IMR-90 (cell line): Measurements from ENCODE around the gene WDR11. TPM values are rescaled to one million over a fixed set of nuclear protein-coding genes. Genes with fewer than 3 reads are reported as not detected.

Source experiments
- ATAC-seq: fragments of 200-7000 bp; cut with Tn5 transposase; 2 replicates; pipeline ENCODE4 v1.9.1; 2020; ENCODE audit warnings: low read depth, mild to moderate bottlenecking, moderate library complexity
- BruUV-seq: library from RNA; stranded (reverse); fragments of 400-500 nt; replicated peaks from 2 replicates; lab custom pipeline; 2021; lab: Mats Ljungman, UMichigan
- CTCF ChIA-PET: fragments of 300-600 bp; formaldehyde crosslinking; extraction: SDS; loops from one replicate; lab custom pipeline; 2021; ENCODE audit warnings: antibody characterized with exemption; lab: Yijun Ruan, JAX
- POLR2A ChIA-PET: fragments of 300-600 bp; sonication (Branson Sonifier 250); formaldehyde crosslinking; loops from one replicate; lab custom pipeline; 2022; ENCODE audit warnings: antibody characterized with exemption; ENCODE audit not compliant: unreplicated experiment; lab: Charles Lee
- DNase-seq: peaks from one replicate; pipeline ENCODE4 v3.0.0; 2013
- H2AFZ ChIP-seq: replicated peaks from 2 replicates; pipeline ENCODE3; 2013; ENCODE audit warnings: low read length, mild to moderate bottlenecking; ENCODE audit not compliant: poor library complexity
- H2AK5ac ChIP-seq: 2 replicates; pipeline ENCODE4 v1.6.1; 2013; ENCODE audit warnings: low read depth, low read length, inconsistent platforms
- H2AK9ac ChIP-seq: replicated peaks from 2 replicates; pipeline ENCODE3; 2013; ENCODE audit warnings: mild to moderate bottlenecking, low read depth, low read length, moderate library complexity; ENCODE audit not compliant: poor library complexity
- H2BK120ac ChIP-seq: 2 replicates; pipeline ENCODE4 v1.6.1; 2013; ENCODE audit warnings: low read depth, low read length, inconsistent platforms
- H2BK15ac ChIP-seq: 3 replicates; pipeline ENCODE4 v1.6.1; 2013; ENCODE audit warnings: low read depth, low read length, inconsistent platforms
- H2BK20ac ChIP-seq: 2 replicates; pipeline ENCODE4 v1.6.1; 2013; ENCODE audit warnings: low read depth, mild to moderate bottlenecking, inconsistent platforms, low read length, moderate library complexity
- H2BK5ac ChIP-seq: 2 replicates; pipeline ENCODE4 v1.6.1; 2013; ENCODE audit warnings: mild to moderate bottlenecking, low read depth, low read length, inconsistent platforms; ENCODE audit not compliant: poor library complexity, severe bottlenecking
- H3K14ac ChIP-seq: replicated peaks from 2 replicates; pipeline ENCODE4 v1.6.1; 2013; ENCODE audit warnings: low read depth, low read length, inconsistent platforms
- H3K18ac ChIP-seq: 2 replicates; pipeline ENCODE4 v1.6.1; 2013; ENCODE audit warnings: low read depth, low read length, control low read depth
- H3K23ac ChIP-seq: 2 replicates; pipeline ENCODE4 v1.6.1; 2013; ENCODE audit warnings: low read depth, low read length, inconsistent platforms
- H3K27ac ChIP-seq: 2 replicates; pipeline ENCODE4 v1.5.1; 2013; ENCODE audit warnings: mild to moderate bottlenecking, control low read depth, low read length; ENCODE audit not compliant: insufficient read depth
- H3K27me3 ChIP-seq: 2 replicates; pipeline ENCODE4 v1.6.1; 2013; ENCODE audit warnings: low read length; ENCODE audit not compliant: control insufficient read depth, insufficient read depth
- H3K36me3 ChIP-seq: 2 replicates; pipeline ENCODE4 v1.6.1; 2013; ENCODE audit warnings: low read length, mixed read lengths; ENCODE audit not compliant: control insufficient read depth, insufficient read depth
- H3K4ac ChIP-seq: 2 replicates; pipeline ENCODE4 v1.6.1; 2013; ENCODE audit warnings: low read depth, low read length, inconsistent platforms
- H3K4me1 ChIP-seq: 2 replicates; pipeline ENCODE4 v1.6.1; 2013; ENCODE audit warnings: low read length, mixed read lengths; ENCODE audit not compliant: control insufficient read depth, insufficient read depth
- H3K4me2 ChIP-seq: 2 replicates; pipeline ENCODE4 v1.6.1; 2013; ENCODE audit warnings: low read depth, mild to moderate bottlenecking, control low read depth, low read length, moderate library complexity
- H3K4me3 ChIP-seq: 2 replicates; pipeline ENCODE4 v1.5.1; 2013; ENCODE audit warnings: low read depth, mild to moderate bottlenecking, control low read depth, low read length, moderate library complexity; ENCODE audit not compliant: insufficient read depth
- H3K56ac ChIP-seq: 2 replicates; pipeline ENCODE4 v1.6.1; 2013; ENCODE audit warnings: low read length, inconsistent platforms; ENCODE audit not compliant: insufficient read depth; ENCODE audit errors: extremely low read depth
- H3K79me1 ChIP-seq, 2 experiments: 2 replicates each; pipeline ENCODE4 v1.6.1; 2013; ENCODE audit warnings: low read length in 2 of 2, inconsistent platforms in 1 of 2, low read depth in 1 of 2
- H3K9ac ChIP-seq: 2 replicates; pipeline ENCODE4 v1.6.1; 2013; ENCODE audit warnings: low read depth, low read length, control low read depth
- H3K9me1 ChIP-seq: 2 replicates; pipeline ENCODE4 v1.6.1; 2013; ENCODE audit warnings: low read length, inconsistent platforms; ENCODE audit not compliant: insufficient read depth
- H3K9me3 ChIP-seq: 2 replicates; pipeline ENCODE4 v1.6.1; 2013; ENCODE audit warnings: low read length; ENCODE audit not compliant: control insufficient read depth, insufficient read depth
- H4K20me1 ChIP-seq: 2 replicates; pipeline ENCODE4 v1.6.1; 2013; ENCODE audit warnings: low read length, inconsistent platforms; ENCODE audit not compliant: insufficient read depth
- H4K5ac ChIP-seq: 2 replicates; pipeline ENCODE4 v1.6.1; 2013; ENCODE audit warnings: mild to moderate bottlenecking, low read depth, low read length, control low read depth
- H4K8ac ChIP-seq, 2 experiments: 2 replicates each; pipeline ENCODE4 v1.6.1; 2013; ENCODE audit warnings: low read depth in 2 of 2, low read length in 2 of 2, control low read depth in 1 of 2, inconsistent platforms in 1 of 2
- H4K91ac ChIP-seq: 2 replicates; pipeline ENCODE4 v1.6.1; 2013; ENCODE audit warnings: low read depth, low read length, inconsistent platforms; ENCODE audit not compliant: insufficient read depth
- FOS ChIP-seq: fragments of 150-350 bp; IDR thresholded peaks from 2 replicates; pipeline ENCODE4 v1.6.1; 2016; ENCODE audit warnings: low read depth, low read length
- RAD21 ChIP-seq: IDR thresholded peaks from 2 replicates; pipeline ENCODE4 v1.6.1; 2012; ENCODE audit warnings: low read length, improper control_type of control experiment
- SMC3 ChIP-seq: fragments of 150-350 bp; IDR thresholded peaks from 2 replicates; pipeline ENCODE4 v1.6.1; 2016; ENCODE audit warnings: low read depth, mild to moderate bottlenecking, antibody characterized with exemption, low read length, moderate library complexity
- WGBS, 2 experiments: methylation state at CpG; one replicate each; pipeline versions ENCODE4 v1.1.5 to v1.1.7; 2013; ENCODE audit warnings: missing lambda C conversion rate in 2 of 2; ENCODE audit not compliant: insufficient read length in 1 of 2; ENCODE audit errors: extremely low coverage in 2 of 2; 5-methylcytosine and 5-hydroxymethylcytosine counted together
- dilution Hi-C: fragments of 300-500 bp; cut with HindIII; formaldehyde crosslinking; loops from one replicate; pipeline ENCODE4 v1.14.3; 2018; ENCODE audit warnings: low sequenced_read_pairs; ENCODE audit not compliant: unreplicated experiment
- in situ Hi-C: fragments of 300-500 bp; cut with MboI; formaldehyde crosslinking; loops from 3 replicates; pipeline ENCODE4 v1.14.3; 2019; ENCODE audit warnings: low sequenced_read_pairs, inconsistent platforms, mixed read lengths
- intact Hi-C: fragments of 100-400 bp; cut with micrococcal nuclease; formaldehyde crosslinking; loops from 2 replicates; pipeline ENCODE4 v1.10.0; 2022
- polyA plus RNA-seq, 3 experiments: library from polyadenylated mRNA; depleted of rRNA; stranded (reverse); fragments of >200 nt; gene quantifications; 2 replicates each; pipeline ENCODE4 v1.2.3, GENCODE V29; 2012; ENCODE audit warnings: low replicate concordance in 1 of 3
- total RNA-seq: library from RNA; depleted of rRNA; stranded (reverse); fragments of >200 nt; gene quantifications from 2 replicates; pipeline ENCODE4 v1.2.3, GENCODE V29; 2012
- TF ChIP-seq, protein P1 (sequence below): conservative IDR thresholded peaks from 2 replicates; pipeline ENCODE4 v1.5.1; 2012; ENCODE audit warnings: mild to moderate bottlenecking, low read depth, low read length, improper control_type of control experiment

WDR11 gene
- total and polyA plus RNA-seq, 2 of the 4 experiments (the other 2 are of a cell fraction): 31.6 to 62.6 TPM

GRCh38 chr10:120942806-120943413 lies 91.7 kb downstream of the WDR11 start:
- Histone ChIP-seq H3K14ac (no peak overlapping the region), H2AFZ (peak overlapping the region; percentile 92), H3K4me1 (no peaks in the 10 kb centered on the region), H3K9me1 (no peaks in the 10 kb centered on the region), H2BK15ac (no peak overlapping the region), H3K56ac (no peak overlapping the region), H2BK20ac (no peak overlapping the region), H3K79me1 (no peaks in the 10 kb centered on the region), H2AK5ac (no peak overlapping the region), H3K4me2 (peak overlapping the region; percentile 85), H2BK120ac (no peak overlapping the region), H4K8ac (peak overlapping the region in 1 of 2 experiments; percentile 81; a peak in 1 of 4 replicates), H3K9ac (peak overlapping the region; percentile 69; the same call in 1 of the 2 replicates), H3K36me3 (no peaks in the 10 kb centered on the region), H2BK5ac (no peak overlapping the region), H3K27ac (no peak overlapping the region), H4K5ac (no peak overlapping the region), H4K20me1 (no peaks in the 10 kb centered on the region), H3K9me3 (no peaks in the 10 kb centered on the region), H3K27me3 (no peaks in the 10 kb centered on the region; the same call in none of the 2 replicates), H2AK9ac (peak overlapping the region; percentile 35), H3K18ac (no peak overlapping the region), H4K91ac (no peak overlapping the region), H3K4me3 (no peak overlapping the region), H3K4ac (no peak overlapping the region), H3K23ac (no peak overlapping the region)
- in situ Hi-C loops: no loop called here
- ChIA-PET POLR2A (no interaction called here), CTCF (no interaction called here)
- no TSS peak for BruUV-seq
- WGBS, 2 experiments: 3% methylated on average over 5 of the region's 23 CpGs; no CpG with 5 or more reads in 1 of the 2 experiments
- dilution Hi-C loops: no loop called here
- ATAC-seq (peak; percentile 100), DNase-seq (peak; percentile 57)
- TF ChIP-seq FOS: no peak
- TF ChIP-seq, protein P1, sequence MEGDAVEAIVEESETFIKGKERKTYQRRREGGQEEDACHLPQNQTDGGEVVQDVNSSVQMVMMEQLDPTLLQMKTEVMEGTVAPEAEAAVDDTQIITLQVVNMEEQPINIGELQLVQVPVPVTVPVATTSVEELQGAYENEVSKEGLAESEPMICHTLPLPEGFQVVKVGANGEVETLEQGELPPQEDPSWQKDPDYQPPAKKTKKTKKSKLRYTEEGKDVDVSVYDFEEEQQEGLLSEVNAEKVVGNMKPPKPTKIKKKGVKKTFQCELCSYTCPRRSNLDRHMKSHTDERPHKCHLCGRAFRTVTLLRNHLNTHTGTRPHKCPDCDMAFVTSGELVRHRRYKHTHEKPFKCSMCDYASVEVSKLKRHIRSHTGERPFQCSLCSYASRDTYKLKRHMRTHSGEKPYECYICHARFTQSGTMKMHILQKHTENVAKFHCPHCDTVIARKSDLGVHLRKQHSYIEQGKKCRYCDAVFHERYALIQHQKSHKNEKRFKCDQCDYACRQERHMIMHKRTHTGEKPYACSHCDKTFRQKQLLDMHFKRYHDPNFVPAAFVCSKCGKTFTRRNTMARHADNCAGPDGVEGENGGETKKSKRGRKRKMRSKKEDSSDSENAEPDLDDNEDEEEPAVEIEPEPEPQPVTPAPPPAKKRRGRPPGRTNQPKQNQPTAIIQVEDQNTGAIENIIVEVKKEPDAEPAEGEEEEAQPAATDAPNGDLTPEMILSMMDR: peak; percentile 90
- peak; percentile 74 for TF ChIP-seq SMC3
- TF ChIP-seq RAD21: peak; percentile 87
- intact Hi-C loops: loop anchor here (1.0 to 10.0 kb wide), 5 partner anchors 664 to 1622 kb away; partner anchors contain the start of gene DMBT1
